Mammary epithelial cell (primary cell): ENCODE data around the gene ZEB2.

Source experiments
- CTCF ChIP-seq, 2 donors: IDR thresholded peaks in 1 of 2; conservative IDR thresholded peaks in 1 of 2; 2 replicates each; pipeline ENCODE4 v1.5.1; 2011 to 2012; ENCODE audit warnings: inconsistent platforms in 2 of 2, low read length in 2 of 2, mild to moderate bottlenecking in 2 of 2, control low read depth in 1 of 2, low read depth in 1 of 2; ENCODE audit not compliant: insufficient read depth in 1 of 2; ENCODE audit errors: extremely low read depth in 1 of 2
- EZH2 ChIP-seq: IDR thresholded peaks from 2 replicates; pipeline ENCODE4 v1.6.1; 2012; ENCODE audit warnings: low read length, inconsistent platforms, borderline replicate concordance

- TF ChIP-seq CTCF (conservative IDR thresholded peaks at IDR 0.05 in 1 of 2, IDR thresholded peaks at IDR 0.05 in 1 of 2; ENCODE audit: extremely low read depth in 1 of 2, insufficient read depth in 1 of 2, low read depth in 1 of 2, low read length in 2 of 2) (no peak), EZH2 (no peak)
These were observed 137.1 kb downstream of the ZEB2 start for GRCh38 chr2:144382849-144383248.
